DMS53 treated with DMSO at 0.1 percent for 48 hours (cell line): ENCODE results near the gene UBE2U.
"Not testable (repeated sequence)": the region's sequence is repeated elsewhere in the genome, so short reads cannot be mapped to it uniquely, and the experiment has no call there.

Experiments used
- DNase-seq: peaks from one replicate; lab custom pipeline; 2025; ENCODE audit not compliant: unreplicated experiment; lab: John Stamatoyannopoulos, UW

Gene UBE2U

DNA sequence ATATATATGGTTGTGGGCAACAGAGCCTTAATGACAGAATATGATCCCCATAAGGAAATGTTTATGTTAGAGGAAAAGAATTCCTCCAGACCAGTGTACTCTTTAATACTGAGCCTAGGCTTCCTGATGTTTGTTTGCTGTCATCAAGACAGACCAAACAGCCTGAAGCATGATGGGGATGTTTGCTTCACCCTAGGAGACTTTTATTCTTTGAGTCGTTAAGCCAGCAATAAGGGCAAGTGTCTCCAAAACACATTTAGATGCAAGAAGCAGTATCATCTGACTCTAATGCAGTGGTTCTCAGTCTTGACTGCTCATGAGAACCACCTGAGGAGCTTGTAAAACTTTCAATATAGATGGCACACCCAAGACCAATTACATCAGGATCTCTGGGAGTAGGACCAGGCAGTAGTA is 33.1 kb downstream of the UBE2U start:
- no peak for DNase-seq

DNA sequence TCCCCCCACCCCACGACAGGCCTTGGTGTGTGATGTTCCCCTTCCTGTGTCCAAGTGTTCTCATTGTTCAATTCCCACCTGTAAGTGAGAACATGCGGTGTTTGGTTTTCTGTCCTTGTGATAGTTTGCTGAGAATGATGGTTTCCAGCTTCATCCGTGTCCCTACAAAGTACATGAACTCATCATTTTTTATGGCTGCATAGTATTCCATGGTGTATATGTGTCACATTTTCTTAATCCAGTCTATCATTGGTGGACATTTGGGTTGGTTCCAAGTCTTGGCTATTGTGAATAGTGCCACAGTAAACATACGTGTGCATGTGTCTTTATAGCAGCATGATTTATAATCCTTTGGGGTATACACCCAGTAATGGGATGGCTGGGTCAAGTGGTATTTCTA is 36.1 kb downstream of the UBE2U start:
- not testable (repeated sequence) for DNase-seq

DNA sequence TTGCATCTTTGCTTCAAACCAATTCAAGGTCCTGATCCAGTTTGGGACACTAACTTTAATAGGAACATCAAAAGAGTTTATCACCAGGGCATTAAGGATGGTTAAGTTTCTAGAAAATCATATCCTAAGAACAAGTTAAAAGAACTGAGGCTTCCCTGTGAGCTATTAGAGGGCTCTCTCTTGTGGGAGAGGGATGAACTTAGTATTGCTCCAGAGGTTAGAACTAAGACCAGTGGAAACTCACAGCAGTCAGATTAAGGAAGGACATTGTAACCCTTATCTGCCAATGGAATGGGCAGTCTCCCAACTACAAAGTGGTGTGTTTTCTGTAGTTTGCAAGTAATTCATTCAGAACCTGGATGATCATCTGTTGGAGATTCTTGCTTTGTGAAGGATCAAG is 36.8 kb downstream of the UBE2U start:
- DNase-seq: no peak

DNA sequence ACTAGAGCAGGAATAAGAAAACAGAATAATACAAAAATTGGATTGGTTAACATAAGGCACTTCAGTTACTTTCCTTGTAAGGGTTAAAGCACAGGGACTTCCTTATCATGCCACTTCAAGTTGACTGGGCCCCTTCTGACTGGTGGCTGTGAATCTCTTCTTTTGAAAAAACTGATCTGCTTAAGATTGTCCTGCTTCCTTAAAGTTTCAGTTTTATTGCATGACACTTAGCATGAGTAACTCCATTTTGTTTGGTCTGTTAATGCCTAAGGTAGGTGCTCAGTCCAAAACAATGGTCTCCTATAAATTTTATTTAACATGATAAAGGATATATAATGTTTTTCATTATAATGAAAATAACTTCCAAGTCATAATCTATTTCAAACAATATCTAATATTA is 37.6 kb downstream of the UBE2U start:
- no peak for DNase-seq

DNA sequence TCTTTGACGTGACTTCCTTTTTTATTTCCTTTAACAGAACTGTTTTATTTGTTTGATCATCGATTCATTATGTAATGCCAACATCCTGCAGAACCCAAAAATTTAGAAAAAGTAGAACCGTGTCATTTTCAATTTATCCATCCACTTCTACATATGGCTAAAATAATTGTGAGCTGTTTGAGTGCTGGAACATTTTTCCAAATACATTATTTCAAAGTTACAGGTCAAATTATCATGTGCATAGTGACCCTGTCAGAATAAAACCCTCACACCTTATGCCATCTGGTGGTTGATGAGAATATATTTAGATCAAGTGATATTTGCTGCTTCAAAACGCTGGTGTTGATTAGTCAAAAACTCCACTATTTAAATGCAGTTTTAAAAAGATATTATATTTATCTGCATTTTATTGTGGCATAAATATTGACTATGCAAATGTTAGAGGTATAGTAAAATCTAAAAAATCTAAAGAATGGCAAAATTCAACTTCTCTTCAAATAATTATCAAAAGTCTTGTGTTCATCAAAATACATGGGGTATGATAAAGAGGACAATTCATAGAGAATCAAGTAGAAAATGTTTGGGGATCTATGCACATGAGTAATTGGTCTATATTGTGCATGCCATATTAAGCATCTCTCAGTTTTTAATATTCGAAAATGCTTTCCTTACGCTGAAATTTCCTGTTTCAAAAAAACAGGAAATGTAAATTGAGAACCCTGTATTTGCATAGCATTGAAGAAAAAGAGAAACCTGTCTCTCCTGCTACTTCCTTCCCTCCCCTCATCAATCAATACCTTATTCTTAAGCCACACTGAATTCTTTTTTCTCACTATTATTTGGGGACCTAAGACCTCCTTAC is 39.7 kb downstream of the UBE2U start:
- peak; percentile 89 for DNase-seq

DNA sequence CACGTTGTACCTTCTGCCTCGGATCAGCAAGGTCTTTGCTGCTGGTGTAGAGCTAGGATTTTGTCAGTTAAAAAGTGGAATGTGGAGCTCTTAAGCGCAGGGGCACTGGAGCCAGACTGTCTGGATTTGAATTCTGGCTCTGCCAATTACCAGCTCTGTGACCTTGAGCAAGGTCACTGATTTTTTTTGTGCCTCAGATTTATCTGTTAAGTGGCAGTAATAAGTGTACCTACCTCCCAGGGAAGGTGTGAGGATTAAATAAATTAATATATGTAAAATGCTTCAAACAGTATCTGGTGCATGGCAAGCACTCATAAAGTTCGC is 40.3 kb downstream of the UBE2U start:
- no peak for DNase-seq

DNA sequence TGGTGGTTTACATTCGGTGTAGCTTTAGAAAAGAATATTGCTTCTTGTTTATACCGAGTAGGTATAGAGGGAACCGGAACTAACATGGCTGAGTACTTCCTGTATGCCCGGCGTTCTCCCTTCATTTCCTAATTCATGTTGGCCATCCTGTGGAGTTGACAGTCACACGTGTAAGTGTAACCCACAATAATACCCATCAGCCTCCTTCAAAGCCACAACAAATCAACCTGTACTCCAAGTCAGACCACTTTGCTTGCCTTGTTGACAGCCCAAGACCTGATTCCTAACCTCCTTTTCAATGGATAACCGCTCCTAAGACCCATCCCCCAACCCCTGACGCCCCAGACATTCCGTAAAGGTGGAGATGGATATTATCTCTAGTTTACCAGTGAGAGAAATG is 42.1 kb downstream of the UBE2U start:
- no peak for DNase-seq

DNA sequence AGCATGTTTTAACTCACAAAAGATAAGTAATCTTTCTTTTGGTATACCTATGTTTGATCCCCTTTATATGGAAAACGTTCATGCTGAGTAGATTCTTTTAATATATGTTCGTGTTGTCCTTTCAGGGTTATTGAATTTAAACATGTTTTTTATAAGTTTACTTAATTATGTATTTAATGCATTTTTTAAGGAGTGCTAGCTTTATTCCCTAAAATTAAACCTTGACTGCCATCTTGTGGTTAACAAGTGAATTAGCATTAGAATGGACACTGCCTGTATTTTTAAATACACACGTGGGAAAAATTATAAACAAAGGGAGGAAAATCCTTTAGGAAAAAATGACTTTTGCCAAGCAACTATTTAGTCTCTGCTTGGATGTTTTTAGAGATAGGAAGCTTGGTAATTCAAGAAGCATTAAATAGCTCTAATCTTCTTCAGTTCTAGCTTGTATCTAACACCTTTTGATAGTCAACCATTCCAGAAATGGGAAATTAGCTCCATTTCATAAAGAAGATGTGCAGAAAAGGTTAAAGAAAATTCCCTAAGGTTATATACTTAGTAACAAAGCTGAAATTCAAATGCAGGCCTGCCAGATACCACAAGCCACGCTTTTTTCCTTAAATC is 43.0 kb downstream of the UBE2U start:
- peak; percentile 85 for DNase-seq

DNA sequence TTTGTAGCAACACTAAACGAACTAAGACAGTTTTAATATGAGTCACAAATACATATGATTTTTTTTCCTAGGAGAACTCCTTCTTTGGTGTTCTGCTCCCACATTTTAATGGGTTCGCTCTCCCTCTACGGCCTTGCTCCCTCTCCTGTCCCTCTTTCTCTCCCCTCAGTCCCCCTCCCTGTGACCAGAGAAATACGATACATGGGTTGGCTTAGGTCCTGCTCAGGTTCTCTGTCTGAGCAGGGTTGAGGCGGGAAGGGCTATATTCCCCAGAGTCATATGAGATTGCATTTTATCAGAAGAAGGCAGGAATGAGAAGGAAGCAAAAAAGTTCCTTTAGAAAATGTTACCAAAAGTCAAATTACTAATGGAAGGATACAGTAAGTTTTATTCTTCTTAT is 44.6 kb downstream of the UBE2U start:
- DNase-seq: no peak

DNA sequence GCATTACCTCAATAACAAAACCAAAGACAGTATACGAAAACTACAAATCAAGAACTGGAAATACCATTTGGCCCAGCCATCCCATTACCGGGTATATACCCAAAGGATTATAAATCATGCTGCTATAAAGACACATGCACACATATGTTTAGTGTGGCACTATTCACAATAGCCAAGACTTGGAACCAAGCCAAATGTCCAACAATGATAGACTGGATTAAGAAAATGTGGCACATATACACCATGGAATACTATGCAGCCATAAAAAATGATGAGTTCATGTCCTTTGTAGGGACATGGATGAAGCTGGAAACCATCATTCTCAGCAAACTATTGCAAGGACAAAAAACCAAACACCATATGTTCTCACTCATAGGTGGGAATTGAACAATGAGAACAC is 47.0 kb downstream of the UBE2U start:
- not testable (repeated sequence) for DNase-seq

DNA sequence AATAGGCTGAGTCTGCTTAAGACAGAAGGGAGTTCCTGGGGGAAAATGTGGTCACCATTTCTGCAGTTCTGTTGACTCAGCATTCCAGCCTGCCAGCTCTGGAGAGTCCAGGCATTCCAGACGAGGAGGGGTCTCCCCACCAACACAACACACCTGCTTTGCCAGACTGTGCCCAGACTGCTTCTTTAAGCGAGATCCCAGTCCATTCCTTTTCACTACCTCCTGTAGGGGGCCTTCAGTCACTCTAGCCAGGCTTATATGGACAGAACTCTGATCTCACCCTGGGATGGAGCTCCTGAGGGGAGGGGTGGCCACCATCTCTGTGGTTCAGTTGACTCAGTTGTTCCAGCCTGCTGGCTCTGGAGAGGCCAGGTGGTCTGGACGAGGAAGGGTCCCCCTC is 48.5 kb downstream of the UBE2U start:
- DNase-seq: no peak

DNA sequence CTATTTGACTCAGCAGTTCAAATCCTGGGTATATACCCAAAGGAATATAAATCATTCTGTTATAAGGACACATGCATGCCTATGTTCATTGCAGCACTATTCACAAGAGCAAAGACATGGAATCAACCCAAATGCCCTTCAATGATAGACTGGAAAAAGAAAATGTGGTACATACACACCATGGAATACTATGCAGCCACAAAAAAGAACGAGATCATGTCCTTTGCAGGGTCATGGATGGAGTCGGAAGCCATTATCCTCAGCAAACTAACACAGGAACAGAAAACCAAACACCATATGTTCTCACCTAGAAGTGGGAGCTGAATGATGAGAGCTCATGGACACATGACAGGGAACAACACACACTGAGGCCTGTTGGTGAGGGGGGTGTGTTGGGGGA is 53.8 kb downstream of the UBE2U start:
- DNase-seq: not testable (repeated sequence)

DNA sequence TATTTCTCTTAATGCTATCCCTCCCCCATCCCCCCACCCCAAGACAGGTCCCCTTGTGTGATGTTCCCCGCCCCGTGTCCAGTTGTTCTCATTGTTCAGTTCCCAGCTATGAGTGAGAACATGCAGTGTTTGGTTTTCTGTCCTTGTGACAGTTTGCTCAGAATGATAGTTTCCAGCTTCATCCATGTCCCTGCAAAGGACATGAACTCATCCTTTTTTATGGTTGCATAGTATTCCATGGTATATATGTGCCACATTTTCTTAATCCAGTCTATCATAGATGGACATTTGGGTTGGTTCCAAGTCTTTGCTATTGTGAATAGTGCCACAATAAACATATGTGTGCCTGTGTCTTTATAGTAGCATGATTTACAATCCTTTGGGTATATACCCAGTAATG is 55.0 kb downstream of the UBE2U start:
- DNase-seq: not testable (repeated sequence)

DNA sequence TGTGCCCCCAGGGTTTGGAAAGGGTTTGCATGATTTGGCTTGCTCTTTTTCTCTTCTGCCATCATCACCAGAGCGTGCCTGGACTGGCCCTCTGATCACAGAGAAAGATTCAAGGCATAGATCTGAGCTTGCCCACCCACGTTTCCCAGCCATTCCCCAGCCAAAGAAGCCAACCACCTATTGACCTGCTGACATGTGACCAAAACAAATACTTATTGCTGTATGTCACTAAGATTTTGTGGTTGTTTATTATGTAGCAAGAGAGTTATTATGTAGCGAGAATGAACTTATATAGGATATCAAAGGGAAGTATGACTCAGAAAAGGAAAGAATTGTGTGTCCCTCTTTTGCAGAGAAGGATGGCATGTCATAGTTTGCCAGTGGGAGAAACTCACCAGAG is 59.9 kb downstream of the UBE2U start:
- no peak for DNase-seq

DNA sequence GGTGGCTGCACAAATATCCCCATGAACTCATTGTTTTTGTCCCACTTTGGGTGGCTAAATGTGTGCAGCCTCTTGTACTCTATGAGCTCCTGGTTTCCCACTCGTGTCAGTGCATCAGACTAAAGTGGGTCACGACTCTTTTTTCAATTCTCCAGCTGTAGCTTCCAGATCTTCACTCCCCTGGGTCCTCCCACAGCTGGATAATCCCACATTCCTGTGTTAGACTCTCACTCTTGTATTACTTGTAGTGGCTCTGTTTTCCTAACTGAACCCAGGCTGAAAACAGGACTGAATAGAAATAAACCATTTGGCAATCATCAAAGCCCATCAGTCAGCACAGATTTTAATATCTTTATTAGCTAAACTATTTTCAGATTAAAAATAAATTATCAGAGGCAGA is 60.4 kb downstream of the UBE2U start:
- no peak for DNase-seq

DNA sequence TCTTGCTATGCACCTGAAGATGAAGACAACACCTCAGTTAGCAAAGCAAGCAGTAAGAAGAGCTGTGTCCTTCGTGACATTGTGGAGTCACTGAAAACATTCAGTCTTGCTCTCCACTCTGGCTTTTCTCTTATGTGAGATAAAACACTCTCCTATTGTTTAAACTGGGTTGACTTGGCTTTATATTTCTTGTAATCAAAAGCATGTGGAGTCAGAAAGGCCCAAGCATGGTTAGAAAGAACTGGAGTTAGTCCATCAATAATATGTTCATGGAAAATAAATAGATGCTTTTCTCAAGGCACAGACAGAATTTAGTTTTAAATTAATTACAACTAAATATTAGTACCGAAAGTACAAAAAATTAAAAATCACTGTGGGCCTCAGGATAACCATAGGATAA is 61.7 kb downstream of the UBE2U start:
- DNase-seq: no peak

DNA sequence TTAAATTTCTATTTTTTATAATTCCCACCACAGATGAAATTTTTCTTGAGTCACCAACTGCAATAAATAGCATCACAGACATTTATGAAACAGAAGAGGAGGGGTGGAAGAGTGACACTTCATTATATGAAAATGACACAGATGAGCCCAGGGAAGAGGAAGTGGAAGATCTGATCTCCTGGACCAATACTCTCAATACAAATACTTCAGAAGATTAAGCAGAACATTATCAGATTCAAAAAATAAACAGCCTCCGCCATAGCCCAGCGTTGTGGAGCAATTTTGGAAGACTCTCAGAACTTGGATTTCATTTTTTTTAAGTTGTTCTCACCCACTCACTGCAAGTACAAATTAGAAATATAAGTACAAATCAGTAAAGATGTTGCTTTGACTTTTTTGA is 63.6 kb downstream of the UBE2U start:
- DNase-seq: no peak

DNA sequence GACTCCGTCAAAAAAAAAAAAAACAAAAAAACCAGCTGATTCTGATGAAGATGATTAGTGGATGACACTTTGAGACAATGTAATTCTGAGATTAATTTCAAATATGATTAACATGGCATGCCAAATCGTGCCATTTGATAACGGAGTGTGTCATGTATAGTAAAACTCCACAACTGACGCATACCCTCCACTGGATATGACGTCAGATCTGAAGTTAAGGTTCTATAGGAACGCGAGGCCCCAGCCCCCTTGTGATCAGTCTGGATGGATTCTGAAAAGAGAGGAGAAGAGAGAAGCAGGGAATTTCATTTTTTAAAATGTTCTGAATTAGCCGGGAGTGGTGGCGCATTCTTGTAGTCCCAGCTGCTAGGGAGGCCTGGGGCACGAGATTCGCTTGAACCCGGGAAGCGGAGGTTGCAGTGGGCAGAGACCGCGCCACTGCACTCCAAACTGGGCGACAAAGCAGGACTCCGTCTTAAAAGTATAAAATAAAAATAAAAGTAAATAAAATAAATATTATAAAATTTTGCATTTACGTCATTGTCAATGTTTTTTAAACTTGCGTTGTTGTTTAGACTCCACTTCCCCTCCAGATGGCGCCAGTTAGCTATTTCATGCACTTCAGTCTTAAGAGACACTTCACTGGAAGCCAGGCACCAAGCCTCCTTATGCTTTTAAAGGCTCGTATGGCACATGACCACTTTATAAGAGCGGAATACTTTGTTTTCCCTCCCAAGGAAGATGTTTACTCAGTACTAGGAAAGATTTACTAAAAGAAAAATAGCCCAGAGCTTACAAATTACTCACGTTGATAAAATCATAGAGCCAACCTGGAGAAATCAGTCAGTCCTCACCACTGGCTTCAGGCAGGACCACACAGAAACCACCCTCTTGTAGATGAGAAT is 65.5 kb downstream of the UBE2U start:
- peak; percentile 93 for DNase-seq

DNA sequence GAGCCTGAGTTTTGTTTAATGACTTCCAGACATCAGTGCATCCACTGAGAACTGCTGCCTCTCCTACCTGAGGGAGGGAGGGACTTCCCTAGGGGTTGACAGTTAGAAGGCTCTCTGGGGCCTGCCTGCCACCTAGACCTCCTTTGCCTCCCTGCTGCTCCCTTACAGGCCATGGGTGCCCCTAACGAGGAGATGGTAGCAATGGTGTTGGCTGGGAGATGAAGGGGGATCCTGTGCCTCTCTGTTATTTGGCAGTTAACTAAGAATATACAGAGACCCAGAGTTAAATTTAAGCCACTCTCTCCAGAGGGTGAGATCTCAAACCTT is 66.1 kb downstream of the UBE2U start:
- DNase-seq: no peak

DNA sequence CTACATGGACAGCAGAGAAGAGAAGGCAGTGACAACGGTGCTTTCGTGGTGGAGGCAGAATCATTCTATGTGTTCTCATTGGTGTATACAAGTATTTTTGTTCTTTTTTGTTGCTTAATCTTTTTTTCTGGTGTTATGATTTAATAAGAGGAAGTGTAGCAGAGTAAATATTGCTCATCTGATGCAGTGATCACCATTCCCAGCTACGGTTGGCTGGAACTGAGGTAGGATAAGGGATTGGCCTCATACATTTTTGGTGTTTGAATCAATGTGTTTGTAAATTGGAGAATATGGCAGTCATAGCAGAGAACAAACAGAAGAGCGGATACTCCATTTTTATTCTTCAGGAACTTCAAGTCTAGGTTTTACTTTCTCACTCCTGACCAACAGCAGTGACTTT is 76.6 kb downstream of the UBE2U start:
- DNase-seq: peak; percentile 57

DNA sequence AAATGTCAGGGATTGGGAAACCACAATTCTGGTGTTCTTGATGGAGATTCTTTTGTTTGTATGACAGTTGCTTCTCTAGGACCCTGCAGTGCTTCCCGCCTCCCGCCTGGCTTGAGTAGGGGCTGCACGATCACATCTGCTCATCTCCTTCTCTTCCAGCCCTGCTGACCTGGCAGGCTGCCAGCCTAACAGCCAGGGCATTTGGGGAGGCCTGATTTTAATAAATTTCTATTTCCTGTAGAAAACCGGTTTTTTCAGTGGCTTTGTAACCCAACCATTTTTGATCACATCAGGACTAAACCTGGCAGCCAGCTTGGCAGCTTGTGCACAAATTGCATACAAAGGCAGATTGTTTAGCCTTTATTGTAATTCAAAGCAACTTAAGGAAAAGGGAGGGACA is 78.9 kb downstream of the UBE2U start:
- peak; percentile 97 for DNase-seq

DNA sequence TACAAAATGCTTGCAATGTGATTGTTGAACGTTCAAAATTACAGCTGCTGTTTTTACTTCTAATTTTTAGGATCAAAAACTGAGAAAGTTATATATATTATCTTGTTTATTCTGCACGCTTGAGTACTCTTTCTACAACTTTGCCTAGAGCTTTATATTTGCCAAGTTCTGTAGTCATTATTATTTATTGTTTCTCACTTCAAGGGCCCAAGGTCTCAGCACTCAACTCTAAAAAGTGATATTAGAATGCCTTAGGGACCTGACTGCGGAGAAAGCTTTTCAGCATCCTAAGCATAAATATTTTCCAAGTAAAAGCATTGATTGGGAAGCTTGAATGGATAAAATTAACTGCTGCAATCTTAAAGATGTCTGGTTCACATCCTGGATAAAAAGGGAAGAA is 83.6 kb downstream of the UBE2U start:
- DNase-seq: no peak
